Bronchial smooth muscle cell (primary cell): ENCODE results near the gene MICU2. TPM values are rescaled to one million over a fixed set of nuclear protein-coding genes. Genes with fewer than 3 reads are reported as not detected.

Source experiments
- total RNA-seq: library from RNA; depleted of rRNA; stranded (reverse); fragments of >200 nt; gene quantifications from 2 replicates; pipeline ENCODE4 v1.2.1, GENCODE V29; 2014

MICU2 gene, protein sequence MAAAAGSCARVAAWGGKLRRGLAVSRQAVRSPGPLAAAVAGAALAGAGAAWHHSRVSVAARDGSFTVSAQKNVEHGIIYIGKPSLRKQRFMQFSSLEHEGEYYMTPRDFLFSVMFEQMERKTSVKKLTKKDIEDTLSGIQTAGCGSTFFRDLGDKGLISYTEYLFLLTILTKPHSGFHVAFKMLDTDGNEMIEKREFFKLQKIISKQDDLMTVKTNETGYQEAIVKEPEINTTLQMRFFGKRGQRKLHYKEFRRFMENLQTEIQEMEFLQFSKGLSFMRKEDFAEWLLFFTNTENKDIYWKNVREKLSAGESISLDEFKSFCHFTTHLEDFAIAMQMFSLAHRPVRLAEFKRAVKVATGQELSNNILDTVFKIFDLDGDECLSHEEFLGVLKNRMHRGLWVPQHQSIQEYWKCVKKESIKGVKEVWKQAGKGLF
- total RNA-seq: 37.2 and 39.2 TPM in 2 replicates

DNA sequence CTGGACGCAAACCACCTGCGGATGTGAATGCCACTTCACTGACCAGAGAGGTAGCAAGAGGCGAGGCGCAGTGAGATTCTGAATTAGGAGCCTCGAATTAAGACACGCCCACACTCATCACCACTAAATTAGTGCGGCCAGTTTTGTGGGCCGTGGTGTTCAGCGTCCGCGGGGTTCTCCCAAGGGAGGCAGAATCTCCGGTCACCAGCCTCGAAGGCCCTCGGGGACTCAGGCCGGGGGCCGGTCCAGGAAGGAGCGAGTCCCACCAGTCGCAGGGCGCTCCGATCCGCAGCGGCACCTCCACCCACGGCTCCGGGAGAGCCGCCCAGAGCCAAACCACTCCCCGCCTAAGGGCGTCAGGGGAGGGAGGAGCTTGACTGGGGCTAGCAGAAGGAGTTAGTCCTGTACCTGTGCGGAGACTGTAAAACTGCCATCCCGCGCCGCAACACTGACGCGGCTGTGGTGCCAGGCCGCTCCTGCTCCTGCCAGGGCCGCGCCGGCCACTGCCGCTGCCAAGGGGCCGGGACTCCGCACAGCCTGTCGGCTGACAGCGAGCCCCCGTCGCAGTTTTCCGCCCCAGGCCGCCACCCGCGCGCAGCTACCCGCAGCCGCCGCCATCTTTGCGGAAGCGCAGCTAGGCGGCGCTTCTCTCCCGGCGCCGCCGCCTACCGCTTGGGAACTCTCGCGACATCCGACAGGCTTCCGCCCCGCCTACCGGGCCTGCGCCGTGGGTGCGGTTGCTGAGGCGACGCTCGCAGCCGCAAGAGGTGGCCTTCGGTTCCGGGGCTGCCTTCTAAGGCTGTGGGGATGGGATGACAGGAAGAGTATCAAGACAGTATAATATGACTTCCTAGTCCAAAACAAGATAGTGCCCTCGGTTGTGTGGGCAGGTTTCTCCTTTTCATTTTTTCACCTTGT lies at the start of gene MICU2:
Gene MICU2, minus strand, starts transcription at position 640 of the 918 bp plus-strand sequence. Its CDS starts 22 bp downstream, at position 618.

DNA sequence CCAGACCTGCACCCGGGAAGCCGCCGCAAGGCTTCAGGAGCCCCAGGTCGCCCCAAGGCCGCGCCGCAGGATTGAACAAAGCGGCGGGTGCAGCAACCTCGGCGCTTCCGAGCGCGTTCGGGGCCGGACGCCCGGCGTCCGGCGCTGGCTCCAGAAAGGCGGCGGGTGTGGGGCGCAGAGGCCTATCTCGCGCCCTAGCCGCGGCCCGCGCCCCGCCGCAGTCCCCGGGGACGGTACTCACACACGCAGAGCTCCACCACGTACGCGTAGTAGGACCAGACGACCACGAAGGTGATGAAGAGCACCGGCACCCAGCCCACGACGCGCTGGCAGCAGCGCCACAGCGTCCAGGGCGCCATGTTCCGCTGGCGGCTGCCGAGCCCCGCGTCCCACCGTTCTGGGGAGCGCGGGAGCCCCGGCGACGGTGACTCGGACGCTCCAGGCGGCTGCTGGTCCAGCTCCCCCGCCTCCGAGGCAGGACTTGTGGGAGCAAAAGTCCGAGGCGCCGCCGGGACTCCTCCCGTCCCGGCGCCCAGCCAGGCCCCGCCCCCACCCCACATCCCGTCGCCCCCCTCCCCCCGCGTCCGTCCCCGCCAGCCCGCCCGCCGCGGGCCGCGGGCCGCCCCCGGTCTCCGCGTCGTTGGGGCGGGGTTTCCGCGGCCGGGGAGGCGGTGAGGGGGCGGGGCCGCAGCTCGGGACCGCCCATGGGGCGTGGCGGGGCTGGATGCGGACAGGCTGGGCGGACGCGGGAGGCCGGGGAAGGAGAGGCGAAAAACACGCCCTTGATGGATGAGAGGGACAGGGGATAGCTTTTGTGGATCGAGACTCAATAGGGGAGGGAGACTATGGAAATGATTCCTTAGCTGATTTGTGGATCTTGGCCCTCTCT lies 144.9 kb downstream of the MICU2 start, which contains the start of gene ZDHHC20:
Gene ZDHHC20, minus strand, starts transcription at position 491 of the 889 bp plus-strand sequence. Its CDS starts 132 bp downstream, at position 359.

Other genes with a start within 250 kb of the MICU2 start
- gene ZDHHC20, start 144.9 kb downstream of the MICU2 start, total RNA-seq: 34.9 and 80.7 TPM in 2 replicates
- gene FGF9, start 66.9 kb upstream of the MICU2 start, total RNA-seq: not detected in 2 replicates